Calu3 (cell line): ENCODE results near the gene CCIN. TPM values are rescaled to one million over a fixed set of nuclear protein-coding genes. Genes with fewer than 3 reads are reported as not detected.
A peak's percentile ranks its signal among the peaks of the same experiment; 100 is the strongest.
"Not testable (repeated sequence)": the region's sequence is repeated elsewhere in the genome, so short reads cannot be mapped to it uniquely, and the experiment has no call there.

ENCODE experiments used
- BruUV-seq: library from RNA; stranded (reverse); fragments of 400-500 nt; replicated peaks from 2 replicates; lab custom pipeline; 2021; lab: Mats Ljungman, UMichigan
- CTCF ChIA-PET: fragments of 300-600 bp; sonication (Branson Sonifier 250); formaldehyde crosslinking; loops from one replicate; lab custom pipeline; 2022; ENCODE audit warnings: antibody characterized with exemption; lab: Charles Lee
- DNase-seq: peaks from one replicate; pipeline ENCODE4 v3.0.0; 2022
- H3K27ac Mint-ChIP-seq: one replicate; pipeline ENCODE4 v1.8.0; 2022; ENCODE audit warnings: mixed read lengths; ENCODE audit not compliant: unreplicated experiment
- H3K27me3 Mint-ChIP-seq: one replicate; pipeline ENCODE4 v1.8.0; 2022; ENCODE audit warnings: mixed read lengths; ENCODE audit not compliant: unreplicated experiment
- H3K36me3 Mint-ChIP-seq: one replicate; pipeline ENCODE4 v1.8.0; 2022; ENCODE audit warnings: mild to moderate bottlenecking, moderate library complexity, mixed read lengths; ENCODE audit not compliant: insufficient read depth, unreplicated experiment
- H3K4me1 Mint-ChIP-seq: one replicate; pipeline ENCODE4 v1.8.0; 2022; ENCODE audit warnings: mild to moderate bottlenecking, low read depth, mixed read lengths; ENCODE audit not compliant: unreplicated experiment
- H3K4me3 Mint-ChIP-seq: one replicate; pipeline ENCODE4 v1.8.0; 2022; ENCODE audit warnings: mild to moderate bottlenecking, low read depth, moderate library complexity, mixed read lengths; ENCODE audit not compliant: unreplicated experiment
- H3K9me3 Mint-ChIP-seq: one replicate; pipeline ENCODE4 v1.8.0; 2022; ENCODE audit warnings: low read depth, mixed read lengths; ENCODE audit not compliant: unreplicated experiment
- intact Hi-C: fragments of 100-400 bp; cut with micrococcal nuclease; formaldehyde crosslinking; loops from one replicate; pipeline ENCODE4 v1.10.0; 2022; ENCODE audit not compliant: unreplicated experiment
- total RNA-seq: library from RNA; stranded (reverse); gene quantifications from 2 replicates; pipeline ENCODE4 v1.2.3, GENCODE V29; 2022
- TF ChIP-seq, protein P1 (sequence below): fragments of 200-600 bp; IDR thresholded peaks from one replicate; pipeline ENCODE4 v1.8.0; 2022; ENCODE audit warnings: antibody characterized with exemption; ENCODE audit not compliant: unreplicated experiment

The CCIN gene
- total RNA-seq, 1 experiment from 2014 or later = not detected

GRCh38 chr9:36177571-36177970 is 8.4 kb downstream of the CCIN start:
- intact Hi-C loops = no loop called here
- no peaks in the 10 kb centered on the region for H3K4me1 Mint-ChIP-seq
- no peak for DNase-seq
- H3K36me3 Mint-ChIP-seq = no peaks in the 10 kb centered on the region
- BruUV-seq = no TSS peak
- H3K27ac Mint-ChIP-seq = no peak overlapping the region
- TF ChIP-seq, protein P1, sequence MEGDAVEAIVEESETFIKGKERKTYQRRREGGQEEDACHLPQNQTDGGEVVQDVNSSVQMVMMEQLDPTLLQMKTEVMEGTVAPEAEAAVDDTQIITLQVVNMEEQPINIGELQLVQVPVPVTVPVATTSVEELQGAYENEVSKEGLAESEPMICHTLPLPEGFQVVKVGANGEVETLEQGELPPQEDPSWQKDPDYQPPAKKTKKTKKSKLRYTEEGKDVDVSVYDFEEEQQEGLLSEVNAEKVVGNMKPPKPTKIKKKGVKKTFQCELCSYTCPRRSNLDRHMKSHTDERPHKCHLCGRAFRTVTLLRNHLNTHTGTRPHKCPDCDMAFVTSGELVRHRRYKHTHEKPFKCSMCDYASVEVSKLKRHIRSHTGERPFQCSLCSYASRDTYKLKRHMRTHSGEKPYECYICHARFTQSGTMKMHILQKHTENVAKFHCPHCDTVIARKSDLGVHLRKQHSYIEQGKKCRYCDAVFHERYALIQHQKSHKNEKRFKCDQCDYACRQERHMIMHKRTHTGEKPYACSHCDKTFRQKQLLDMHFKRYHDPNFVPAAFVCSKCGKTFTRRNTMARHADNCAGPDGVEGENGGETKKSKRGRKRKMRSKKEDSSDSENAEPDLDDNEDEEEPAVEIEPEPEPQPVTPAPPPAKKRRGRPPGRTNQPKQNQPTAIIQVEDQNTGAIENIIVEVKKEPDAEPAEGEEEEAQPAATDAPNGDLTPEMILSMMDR = no peak
- H3K9me3 Mint-ChIP-seq = no peaks in the 10 kb centered on the region
- no peaks in the 10 kb centered on the region for H3K27me3 Mint-ChIP-seq
- CTCF ChIA-PET = no interaction called here
- no peak overlapping the region for H3K4me3 Mint-ChIP-seq

DNA sequence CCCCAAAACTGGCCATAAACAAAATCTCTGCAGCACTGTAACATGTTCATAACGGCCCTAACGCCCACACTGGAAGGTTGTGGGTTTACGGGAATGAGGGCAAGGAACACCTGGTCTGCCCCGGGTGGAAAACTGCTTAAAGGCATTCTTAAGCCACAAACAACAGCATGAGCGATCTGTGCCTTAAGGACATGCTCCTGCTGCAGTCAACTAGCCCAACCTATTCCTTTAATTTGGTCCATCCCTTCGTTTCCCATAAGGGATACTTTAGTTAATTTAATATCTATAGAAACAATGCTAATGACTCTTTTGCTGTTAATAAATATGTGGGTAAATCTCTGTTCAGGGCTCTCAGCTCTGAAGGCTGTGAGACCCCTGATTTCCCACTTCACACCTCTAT is 11.1 kb downstream of the CCIN start:
- DNase-seq, H3K9me3 Mint-ChIP-seq, H3K36me3 Mint-ChIP-seq, H3K4me1 Mint-ChIP-seq, H3K4me3 Mint-ChIP-seq, intact Hi-C loops, H3K27ac Mint-ChIP-seq, CTCF ChIA-PET, H3K27me3 Mint-ChIP-seq, BruUV-seq: not testable (repeated sequence)

DNA sequence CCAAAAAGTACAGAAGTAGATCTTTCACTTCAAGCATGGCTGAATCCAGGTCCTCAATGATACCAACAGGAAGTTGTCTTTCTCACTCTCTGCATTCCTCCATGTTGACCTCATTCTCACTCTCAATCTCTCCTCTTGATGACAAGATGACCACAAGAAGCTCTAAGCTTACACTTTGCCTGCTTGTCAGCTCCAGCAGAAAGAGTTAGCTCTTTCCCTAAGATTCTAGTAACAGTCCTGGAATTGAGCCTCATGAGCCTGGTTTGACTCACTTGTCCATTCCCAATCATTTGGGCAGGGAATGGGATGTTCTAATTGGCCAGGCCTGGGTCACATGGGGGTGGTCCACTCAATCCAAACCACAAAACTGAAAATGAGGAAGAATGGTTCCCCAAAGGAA is 18.2 kb downstream of the CCIN start:
- no peak overlapping the region for H3K4me3 Mint-ChIP-seq
- no peaks in the 10 kb centered on the region for H3K4me1 Mint-ChIP-seq
- intact Hi-C loops = no loop called here
- DNase-seq = no peak
- no peaks in the 10 kb centered on the region for H3K27me3 Mint-ChIP-seq
- peaks cover 18% of the 10 kb centered on the region for H3K36me3 Mint-ChIP-seq
- BruUV-seq = no TSS peak
- CTCF ChIA-PET = no interaction called here
- H3K27ac Mint-ChIP-seq = no peak overlapping the region
- TF ChIP-seq, protein P1 = no peak
- no peaks in the 10 kb centered on the region for H3K9me3 Mint-ChIP-seq

GRCh38 chr9:36188212-36188611 is 19.0 kb downstream of the CCIN start:
- Mint-ChIP-seq H3K36me3 (peaks cover 18% of the 10 kb centered on the region), H3K27ac (no peak overlapping the region), H3K4me3 (no peak overlapping the region), H3K9me3 (no peaks in the 10 kb centered on the region), H3K4me1 (peaks cover 2% of the 10 kb centered on the region), H3K27me3 (no peaks in the 10 kb centered on the region)
- TF ChIP-seq, protein P1 = no peak
- no peak for DNase-seq
- intact Hi-C loops = no loop called here
- no TSS peak for BruUV-seq
- CTCF ChIA-PET = no interaction called here

GRCh38 chr9:36189976-36190375 is 20.8 kb downstream of the CCIN start:
- Mint-ChIP-seq H3K9me3 (no peaks in the 10 kb centered on the region), H3K27ac (peak overlapping the region; percentile 92), H3K36me3 (peaks cover 25% of the 10 kb centered on the region), H3K4me3 (peak overlapping the region; percentile 83), H3K27me3 (no peaks in the 10 kb centered on the region), H3K4me1 (peaks cover 20% of the 10 kb centered on the region)
- intact Hi-C loops = no loop called here
- TF ChIP-seq, protein P1 = peak; percentile 14
- DNase-seq = no peak
- CTCF ChIA-PET = interaction anchor here (0.6 to 1.7 kb wide), 2 partner anchors 23 to 1417 kb away, joined by 3 read pairs; no protein-coding TSS in a partner anchor
- TSS peak; percentile 97 for BruUV-seq
